Breast epithelium (tissue), 3 donors: Measurements from ENCODE around the gene MBTPS1.

ENCODE experiments used
- CTCF ChIP-seq, 3 donors: fragments of 450-650 bp; IDR thresholded peaks; one replicate each; pipeline ENCODE4 v1.5.1; 2016 to 2017; ENCODE audit warnings: antibody characterized with exemption in 3 of 3, mild to moderate bottlenecking in 3 of 3, moderate library complexity in 3 of 3
- POLR2A ChIP-seq: fragments of 450-650 bp; IDR thresholded peaks from one replicate; pipeline ENCODE4 v1.6.1; 2016; ENCODE audit warnings: antibody characterized with exemption, mild to moderate bottlenecking, moderate library complexity

- no peak for TF ChIP-seq CTCF (IDR thresholded peaks at IDR 0.05)
- TF ChIP-seq POLR2A = no peak
These were observed 78.3 kb downstream of the MBTPS1 start for GRCh38 chr16:84038469-84038868.
